Measurements from ENCODE around the gene TMPRSS2.
"Not testable (repeated sequence)": the region's sequence is repeated elsewhere in the genome, so short reads cannot be mapped to it uniquely, and the experiment has no call there.

The TMPRSS2 gene

DNA sequence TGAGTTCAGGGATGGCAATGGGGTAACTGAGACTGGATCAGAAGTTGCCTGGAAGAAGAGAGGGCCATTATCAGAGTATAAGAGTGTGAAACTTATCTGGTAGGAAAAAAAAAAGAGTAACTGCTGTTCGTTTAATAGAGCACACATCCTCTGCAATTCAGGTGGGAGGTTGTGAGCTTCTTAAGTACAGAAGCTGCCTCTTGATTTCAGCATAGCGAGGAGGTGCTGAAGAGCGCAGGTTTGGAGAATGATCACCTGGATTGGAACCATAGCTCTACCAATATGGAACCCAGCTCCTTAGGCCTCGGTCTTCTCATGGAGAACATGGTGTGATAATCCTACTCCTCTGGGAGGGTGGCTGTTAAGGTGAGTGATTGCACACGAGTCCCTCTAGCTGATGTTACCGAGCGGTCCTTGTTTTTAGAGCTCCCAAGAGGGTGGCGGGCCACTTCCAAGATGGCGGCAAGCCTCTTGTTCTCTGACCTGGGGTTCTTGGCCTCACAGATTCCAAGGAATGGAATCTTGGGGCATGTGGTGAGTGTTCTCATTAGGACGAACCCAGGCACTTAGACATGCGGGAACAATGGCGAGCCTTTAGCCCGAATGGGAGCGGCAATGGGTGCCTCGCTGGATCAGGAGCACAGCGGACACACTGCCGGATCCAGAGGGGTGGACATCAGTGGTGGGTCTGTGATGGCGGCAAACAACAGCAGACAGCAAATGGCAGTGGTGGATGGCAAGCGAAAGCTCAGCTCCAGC lies 85.2 kb downstream of the TMPRSS2 start:
- Histone ChIP-seq H3K4me3 (ENCODE audit: low read depth in 1 of 2, low read length in 2 of 2) (no peak overlapping the region), H3K4me1 (ENCODE audit: control insufficient read depth in 1 of 2, insufficient read depth in 2 of 2, low read length in 2 of 2) (peaks cover 8 to 20% of the 10 kb centered on the region in 2 donors), H3K9me3 (ENCODE audit: control insufficient read depth in 1 of 2, low read length in 2 of 2) (no peaks in the 10 kb centered on the region), H3K27me3 (ENCODE audit: control insufficient read depth in 1 of 2, insufficient read depth in 2 of 2, low read length in 2 of 2) (no peaks in the 10 kb centered on the region), H3K27ac (ENCODE audit: low read depth, low read length) (no peak overlapping the region), H3K36me3 (ENCODE audit: control insufficient read depth in 1 of 2, insufficient read depth in 2 of 2, low read length in 2 of 2) (no peaks in the 10 kb centered on the region), H3K9ac (ENCODE audit: low read depth in 1 of 2, low read length in 2 of 2) (no peak overlapping the region)

DNA sequence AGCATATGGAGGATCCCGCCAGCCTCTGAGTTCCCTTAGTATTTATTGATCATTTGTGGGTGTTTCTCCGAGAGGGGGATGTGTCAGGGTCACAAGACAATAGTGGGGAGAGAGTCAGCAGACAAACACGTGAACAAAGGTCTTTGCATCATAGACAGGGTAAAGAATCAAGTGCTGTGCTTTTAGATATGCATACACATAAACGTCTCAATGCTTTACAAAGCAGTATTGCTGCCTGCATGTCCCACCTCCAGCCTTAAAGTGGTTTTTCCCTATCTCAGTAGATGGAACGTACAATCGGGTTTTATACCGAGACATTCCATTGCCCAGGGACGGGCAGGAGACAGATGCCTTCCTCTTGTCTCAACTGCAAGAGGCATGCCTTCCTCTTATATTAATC lies 87.0 kb downstream of the TMPRSS2 start:
- not testable (repeated sequence) for H3K27ac ChIP-seq (ENCODE audit: low read depth, low read length); H3K27me3 ChIP-seq (ENCODE audit: control insufficient read depth in 1 of 2, insufficient read depth in 2 of 2, low read length in 2 of 2); H3K36me3 ChIP-seq (ENCODE audit: control insufficient read depth in 1 of 2, insufficient read depth in 2 of 2, low read length in 2 of 2); H3K9me3 ChIP-seq (ENCODE audit: control insufficient read depth in 1 of 2, low read length in 2 of 2)
- Histone ChIP-seq H3K4me1 (ENCODE audit: control insufficient read depth in 1 of 2, insufficient read depth in 2 of 2, low read length in 2 of 2) (peaks cover 5 to 13% of the 10 kb centered on the region in 2 donors), H3K4me3 (ENCODE audit: low read depth in 1 of 2, low read length in 2 of 2) (peak overlapping the region in 1 of 2 donors; percentile 69), H3K9ac (ENCODE audit: low read depth in 1 of 2, low read length in 2 of 2) (peak overlapping the region in 1 of 2 donors; percentile 72)

DNA sequence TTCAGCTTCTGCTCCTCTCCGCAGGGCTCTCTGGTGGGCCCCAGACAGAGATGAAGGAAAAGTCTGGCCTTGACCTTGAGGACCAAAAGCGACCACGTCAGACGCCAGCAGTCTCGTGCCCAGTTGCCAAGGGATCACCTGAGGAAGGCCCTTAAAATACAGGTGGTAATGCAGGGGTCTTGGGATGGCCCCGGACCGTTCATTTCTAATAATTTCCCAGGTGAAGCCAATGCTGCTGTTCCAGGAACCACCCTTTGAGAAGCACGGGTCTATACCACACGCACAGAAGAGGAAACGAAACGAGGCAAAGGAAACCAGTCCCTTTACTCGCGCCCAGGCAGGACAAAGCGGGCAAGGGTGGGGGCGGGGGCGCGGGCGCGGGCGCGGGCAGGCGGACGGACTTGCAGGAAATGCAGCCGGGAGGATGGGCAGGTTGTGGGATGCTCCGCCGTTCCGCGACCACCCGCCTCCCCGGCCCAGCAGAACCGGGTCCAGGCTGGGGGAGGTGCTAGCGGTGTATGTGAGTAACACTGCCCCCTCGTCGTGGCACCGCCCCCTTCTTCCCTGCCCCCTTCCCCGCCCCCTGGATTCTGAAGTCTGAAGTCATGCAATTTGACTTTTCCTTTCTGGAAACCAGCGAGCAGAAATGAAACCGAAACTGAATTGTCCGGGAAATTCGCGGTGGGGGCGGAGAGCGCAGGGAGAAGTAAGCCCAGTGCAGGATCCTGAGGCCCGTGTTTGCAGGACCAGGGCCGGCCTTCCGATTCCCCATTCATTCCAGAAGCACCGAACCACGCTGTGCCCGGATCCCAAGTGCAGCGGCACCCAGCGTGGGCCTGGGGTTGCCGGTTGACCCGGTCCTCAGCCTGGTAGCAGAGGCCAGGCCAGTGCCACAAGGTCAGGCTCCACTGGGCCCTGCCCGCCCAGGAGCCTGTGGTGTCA lies 87.8 kb downstream of the TMPRSS2 start:
- Histone ChIP-seq H3K27ac (ENCODE audit: low read depth, low read length) (peak overlapping the region; percentile 83), H3K4me3 (ENCODE audit: low read depth in 1 of 2, low read length in 2 of 2) (peak overlapping the region; percentile 69 to 79), H3K4me1 (ENCODE audit: control insufficient read depth in 1 of 2, insufficient read depth in 2 of 2, low read length in 2 of 2) (peaks cover 0 to 7% of the 10 kb centered on the region in 2 donors), H3K9me3 (ENCODE audit: control insufficient read depth in 1 of 2, low read length in 2 of 2) (no peaks in the 10 kb centered on the region), H3K36me3 (ENCODE audit: control insufficient read depth in 1 of 2, insufficient read depth in 2 of 2, low read length in 2 of 2) (no peaks in the 10 kb centered on the region), H3K9ac (ENCODE audit: low read depth in 1 of 2, low read length in 2 of 2) (peak overlapping the region; percentile 72 to 87), H3K27me3 (ENCODE audit: control insufficient read depth in 1 of 2, insufficient read depth in 2 of 2, low read length in 2 of 2) (no peaks in the 10 kb centered on the region)

DNA sequence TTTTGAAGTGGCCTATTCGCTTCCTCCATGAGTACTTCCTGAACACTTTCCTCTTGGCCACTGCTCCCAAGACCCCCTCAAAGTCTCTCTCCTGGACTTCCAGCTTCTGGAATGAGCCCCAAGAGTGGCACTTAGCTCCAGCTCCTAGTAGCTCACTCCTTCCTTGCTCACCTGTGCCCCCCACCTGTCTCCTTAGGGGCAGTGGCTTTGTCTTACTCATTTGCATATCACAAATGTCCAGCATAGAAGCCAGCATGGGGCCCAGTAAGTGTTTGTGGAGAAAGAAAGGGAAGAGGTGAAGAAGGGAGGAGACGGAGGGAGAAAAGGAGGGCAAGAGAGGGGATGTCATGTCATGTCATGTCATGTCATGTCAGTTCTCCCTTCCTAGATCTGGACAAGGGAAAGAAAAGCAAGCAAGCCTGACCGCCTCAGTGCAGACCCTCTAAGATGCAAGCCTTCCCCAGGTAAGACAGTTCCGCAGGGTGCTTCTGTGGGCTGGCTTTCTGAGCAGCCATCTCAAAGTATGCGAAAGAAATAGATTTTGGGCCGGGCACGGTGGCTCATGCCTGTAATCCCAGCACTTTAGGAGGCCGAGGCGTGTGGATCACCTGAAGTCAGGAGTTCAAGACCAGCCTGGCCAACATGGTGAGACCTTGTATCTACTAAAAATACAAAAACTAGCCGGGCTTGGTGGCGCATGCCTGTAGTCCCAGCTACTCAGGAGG lies 88.8 kb downstream of the TMPRSS2 start:
- H3K27ac ChIP-seq (ENCODE audit: low read depth, low read length), result no peak overlapping the region
- no peaks in the 10 kb centered on the region for H3K36me3 ChIP-seq (ENCODE audit: control insufficient read depth in 1 of 2, insufficient read depth in 2 of 2, low read length in 2 of 2)
- H3K9ac ChIP-seq (ENCODE audit: low read depth in 1 of 2, low read length in 2 of 2), result no peak overlapping the region
- no peaks in the 10 kb centered on the region for H3K27me3 ChIP-seq (ENCODE audit: control insufficient read depth in 1 of 2, insufficient read depth in 2 of 2, low read length in 2 of 2)
- H3K4me3 ChIP-seq (ENCODE audit: low read depth in 1 of 2, low read length in 2 of 2), result no peak overlapping the region
- no peaks in the 10 kb centered on the region for H3K9me3 ChIP-seq (ENCODE audit: control insufficient read depth in 1 of 2, low read length in 2 of 2)
- peaks cover 0 to 7% of the 10 kb centered on the region in 2 donors for H3K4me1 ChIP-seq (ENCODE audit: control insufficient read depth in 1 of 2, insufficient read depth in 2 of 2, low read length in 2 of 2)

DNA sequence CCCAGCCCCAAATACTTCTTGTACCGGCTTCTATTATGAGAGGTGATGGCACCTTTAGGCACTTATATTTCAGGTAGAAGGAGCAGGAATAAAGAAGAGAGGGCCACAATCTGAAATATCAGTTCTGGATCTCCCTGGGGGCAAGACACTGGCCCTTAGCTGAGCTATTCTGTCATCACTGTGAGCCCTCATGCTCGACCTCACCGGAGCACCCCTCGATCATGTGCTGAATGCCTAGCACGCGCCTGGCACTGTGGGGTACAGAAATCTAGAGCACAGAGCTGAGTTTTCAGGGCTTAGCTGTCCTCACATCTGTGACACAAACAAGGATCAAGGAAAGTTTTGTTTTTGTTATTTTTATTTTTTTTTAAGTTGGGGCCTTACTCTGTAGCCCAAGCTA lies 89.6 kb downstream of the TMPRSS2 start:
- peaks cover 0 to 7% of the 10 kb centered on the region in 2 donors for H3K4me1 ChIP-seq (ENCODE audit: control insufficient read depth in 1 of 2, insufficient read depth in 2 of 2, low read length in 2 of 2)
- H3K9ac ChIP-seq (ENCODE audit: low read depth in 1 of 2, low read length in 2 of 2), result no peak overlapping the region
- no peak overlapping the region for H3K4me3 ChIP-seq (ENCODE audit: low read depth in 1 of 2, low read length in 2 of 2)
- H3K9me3 ChIP-seq (ENCODE audit: control insufficient read depth in 1 of 2, low read length in 2 of 2), result no peaks in the 10 kb centered on the region
- no peaks in the 10 kb centered on the region for H3K27me3 ChIP-seq (ENCODE audit: control insufficient read depth in 1 of 2, insufficient read depth in 2 of 2, low read length in 2 of 2)
- H3K27ac ChIP-seq (ENCODE audit: low read depth, low read length), result no peak overlapping the region
- no peaks in the 10 kb centered on the region for H3K36me3 ChIP-seq (ENCODE audit: control insufficient read depth in 1 of 2, insufficient read depth in 2 of 2, low read length in 2 of 2)

DNA sequence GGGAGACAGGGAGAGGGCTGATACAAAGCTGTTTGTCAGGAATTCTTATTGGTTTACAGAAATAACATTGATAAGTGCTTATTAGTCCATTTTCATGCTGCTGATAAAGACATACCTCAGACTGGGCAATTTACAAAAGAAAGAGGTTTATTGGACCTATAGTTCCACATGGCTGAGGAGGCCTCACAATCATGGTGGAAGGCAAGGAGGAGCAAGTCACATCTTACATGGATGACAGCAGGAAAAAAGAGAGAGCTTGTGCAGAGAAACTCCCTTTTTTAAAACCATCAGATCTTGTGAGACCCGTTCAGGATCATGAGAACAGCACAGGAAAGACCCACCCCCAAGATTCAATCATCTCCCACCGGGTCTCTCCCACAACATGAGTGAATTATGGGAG lies 90.5 kb downstream of the TMPRSS2 start:
- not testable (repeated sequence) for H3K36me3 ChIP-seq (ENCODE audit: control insufficient read depth in 1 of 2, insufficient read depth in 2 of 2, low read length in 2 of 2); H3K27me3 ChIP-seq (ENCODE audit: control insufficient read depth in 1 of 2, insufficient read depth in 2 of 2, low read length in 2 of 2); H3K27ac ChIP-seq (ENCODE audit: low read depth, low read length); H3K9me3 ChIP-seq (ENCODE audit: control insufficient read depth in 1 of 2, low read length in 2 of 2); H3K9ac ChIP-seq (ENCODE audit: low read depth in 1 of 2, low read length in 2 of 2); H3K4me1 ChIP-seq (ENCODE audit: control insufficient read depth in 1 of 2, insufficient read depth in 2 of 2, low read length in 2 of 2); H3K4me3 ChIP-seq (ENCODE audit: low read depth in 1 of 2, low read length in 2 of 2)
